Heart right ventricle (tissue), 16 donors: ENCODE data around the gene CAMK2N1. TPM values are rescaled to one million over a fixed set of nuclear protein-coding genes. Genes with fewer than 3 reads are reported as not detected.

Experiments used
- ATAC-seq, 8 donors: fragments of 200-7000 bp; cut with Tn5 transposase; one replicate each; pipeline ENCODE4 v1.9.1; 2020; ENCODE audit warnings: mild to moderate bottlenecking in 8 of 8, moderate library complexity in 8 of 8, moderate number of reproducible peaks in 1 of 8
- DNase-seq, 2 donors: peaks; one replicate each; pipeline ENCODE4 v3.0.0-alpha.2; 2020
- H3K27ac ChIP-seq, 10 donors: fragments of 200-600 bp; sonication (generic) in 2 of 10; one replicate each; pipeline versions ENCODE4 v1.5.0 to v1.8.0; 2020 to 2022; ENCODE audit warnings: mild to moderate bottlenecking in 3 of 10
- H3K27me3 ChIP-seq, 7 donors: fragments of 200-600 bp; one replicate each; pipeline ENCODE4 v1.8.0; 2021 to 2022; ENCODE audit warnings: mild to moderate bottlenecking in 2 of 7
- H3K36me3 ChIP-seq, 9 donors: fragments of 200-600 bp; sonication (generic) in 1 of 9; one replicate each; pipeline versions ENCODE4 v1.5.0 to v1.8.0; 2020 to 2022; ENCODE audit warnings: mild to moderate bottlenecking in 2 of 9
- H3K4me1 ChIP-seq, 9 donors: fragments of 200-600 bp; sonication (generic) in 1 of 9; one replicate each; pipeline versions ENCODE4 v1.5.0 to v1.8.0; 2020 to 2022; ENCODE audit warnings: mild to moderate bottlenecking in 4 of 9
- H3K4me3 ChIP-seq, 10 donors: fragments of 200-600 bp; sonication (generic) in 2 of 10; one replicate each; pipeline versions ENCODE4 v1.5.0 to v1.8.0; 2020 to 2022; ENCODE audit warnings: mild to moderate bottlenecking in 7 of 10, moderate library complexity in 2 of 10
- H3K9me3 ChIP-seq, 11 donors: fragments of 200-600 bp in 10 of 11; sonication (generic) in 2 of 11; one replicate each; pipeline versions ENCODE4 v1.5.0 to v1.8.0; 2013 to 2022; ENCODE audit warnings: mild to moderate bottlenecking in 2 of 11, control low read depth in 1 of 11, moderate library complexity in 1 of 11
- CTCF ChIP-seq, 9 donors: fragments of 200-600 bp; sonication (generic) in 2 of 9; IDR thresholded peaks; one replicate each; pipeline versions ENCODE4 v1.5.0 to v1.8.0; 2021 to 2022; ENCODE audit warnings: antibody characterized with exemption in 9 of 9, mild to moderate bottlenecking in 5 of 9, moderate library complexity in 1 of 9
- WGBS, 2 donors: extraction: QIAGEN DNeasy Blood & Tissue Kit; methylation state at CpG; one replicate each; pipeline ENCODE4 v1.1.7; 2013; ENCODE audit warnings: inconsistent platforms in 1 of 2; 5-methylcytosine and 5-hydroxymethylcytosine counted together
- intact Hi-C, 10 donors: fragments of 100-400 bp; cut with DNase I; formaldehyde crosslinking; loops; one replicate each; pipeline versions ENCODE4 v1.11.1 to v1.14.2; 2022
- polyA plus RNA-seq, 2 donors: library from polyadenylated mRNA; stranded (reverse); fragments of 200-250 nt; gene quantifications; one replicate each; pipeline ENCODE4 v1.2.3, GENCODE V29; 2013
- total RNA-seq, 10 donors: library from RNA; stranded (reverse); fragmentation: NEBNext Ultra II Directional in 3 of 10; extraction: Animal tissue kit (Norgen Biotek cat#: 25700) in 3 of 10; gene quantifications; one replicate each; pipeline versions ENCODE4 v1.2.1 to v1.2.4, GENCODE V29; 2021 to 2023
- donor health status: Arrhythmogenic right ventricular cardiomyopathy.
- donor health status: ischemic (EF 13 %, LVEDD 7.1; RV severe dilation, severe dysfunction).
- donor health status: healthy with polysubstance abuse.
- donor health status: DM: no; HTN: yes; CAD: no.
- donor health status: DM: no; HTN: no; CAD: no.
- donor health status: ischemic (EF 25% LVEDD 6.9; RV normal size, moderate dysfunction).
- donor health status: ischemic (EF 25% LVEDD 5.7; RV mildly dilated, moderate dysfunction).
- donor health status: healthy.
- donor health status: DM: yes; HTN: yes; CAD: no.
- donor health status: Ischemic cardiomyopathy.
- donor health status: ischemic (EF 35%, LVEDD 5.7; RV mildly dilated, moderate dysfunction).
- donor health status: nonischemic (EF 11% LVEDD 7.7; RV severe dilation, severe dysfunction).
- donor health status: DM: yes; HTN: yes; CAD: no.
- donor health status: PGD.
- donor health status: ischemic (EF 29% LVEDD 5.4; RV normal size, mild dysfunction).
- donor health status: nonischemic (EF 23%, LVEDD 6.1; RV moderate dilation, normal function).

Gene CAMK2N1
- total and polyA plus RNA-seq, 12 donors, result 4.0 to 12.9 (median 8.5) TPM

GRCh38 chr1:20463502-20463901 lies 22.5 kb downstream of the CAMK2N1 start:
- Histone ChIP-seq H3K9me3 (peaks cover 0 to 4% (median 0%) of the 10 kb centered on the region in 11 donors), H3K27me3 (peaks cover 0 to 33% (median 10%) of the 10 kb centered on the region in 7 donors), H3K4me1 (no peaks in the 10 kb centered on the region), H3K36me3 (no peaks in the 10 kb centered on the region), H3K4me3 (no peak overlapping the region), H3K27ac (no peak overlapping the region)
- intact Hi-C loops, result loop anchor here in 1 of 10 donors (2.0 kb wide), 1 partner anchor 21 kb away; no protein-coding TSS in a partner anchor
- ATAC-seq (no peak), DNase-seq (no peak)
- TF ChIP-seq CTCF (IDR thresholded peaks at IDR 0.05), result no peak
- 69 to 89% methylated on average over 1 of the region's 1 CpG for WGBS, 2 donors

GRCh38 chr1:20462397-20462796 lies 23.6 kb downstream of the CAMK2N1 start:
- DNase-seq, result no peak
- 83 to 86% methylated on average over 3 of the region's 3 CpGs for WGBS, 2 donors
- Histone ChIP-seq H3K36me3 (no peaks in the 10 kb centered on the region), H3K4me1 (no peaks in the 10 kb centered on the region), H3K27ac (no peak overlapping the region), H3K4me3 (no peak overlapping the region), H3K27me3 (peaks cover 0 to 37% (median 12%) of the 10 kb centered on the region in 7 donors), H3K9me3 (peaks cover 0 to 4% (median 0%) of the 10 kb centered on the region in 11 donors)
- no peak for ATAC-seq
- TF ChIP-seq CTCF (IDR thresholded peaks at IDR 0.05), result no peak
- intact Hi-C loops, result loop anchor here in 1 of 10 donors (2.0 kb wide), 1 partner anchor 20 kb away; no protein-coding TSS in a partner anchor

DNA sequence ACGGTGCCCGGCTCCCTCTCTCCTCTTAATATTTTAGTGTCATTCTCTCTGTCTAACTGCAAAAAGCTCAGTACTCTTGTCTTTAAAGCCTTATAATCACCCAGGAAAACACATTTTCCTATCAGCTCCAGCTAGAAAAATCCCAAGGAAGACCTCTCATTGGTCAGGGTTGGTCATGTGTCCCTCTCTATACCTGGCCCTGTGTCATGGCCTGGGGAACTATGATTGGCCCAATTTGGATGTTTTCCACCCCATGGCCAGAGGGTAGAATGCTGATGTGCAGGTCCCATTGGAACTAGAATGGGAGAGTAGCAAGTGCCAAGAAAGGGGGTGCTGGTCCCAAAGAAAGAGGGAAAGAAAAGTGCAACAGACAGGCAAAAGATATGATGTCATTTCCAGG lies 27.3 kb downstream of the CAMK2N1 start:
- H3K9me3 ChIP-seq, result peaks cover 0 to 4% (median 0%) of the 10 kb centered on the region in 11 donors
- no peak overlapping the region for H3K27ac ChIP-seq
- intact Hi-C loops, result no loop called here
- no peak overlapping the region for H3K4me3 ChIP-seq
- ATAC-seq (no peak), DNase-seq (no peak)
- no peaks in the 10 kb centered on the region for H3K36me3 ChIP-seq
- H3K4me1 ChIP-seq, result no peaks in the 10 kb centered on the region
- no peak for TF ChIP-seq CTCF (IDR thresholded peaks at IDR 0.05)
- 88 to 89% methylated on average over 2 of the region's 2 CpGs for WGBS, 2 donors
- peaks cover 0 to 33% (median 15%) of the 10 kb centered on the region in 7 donors for H3K27me3 ChIP-seq

DNA sequence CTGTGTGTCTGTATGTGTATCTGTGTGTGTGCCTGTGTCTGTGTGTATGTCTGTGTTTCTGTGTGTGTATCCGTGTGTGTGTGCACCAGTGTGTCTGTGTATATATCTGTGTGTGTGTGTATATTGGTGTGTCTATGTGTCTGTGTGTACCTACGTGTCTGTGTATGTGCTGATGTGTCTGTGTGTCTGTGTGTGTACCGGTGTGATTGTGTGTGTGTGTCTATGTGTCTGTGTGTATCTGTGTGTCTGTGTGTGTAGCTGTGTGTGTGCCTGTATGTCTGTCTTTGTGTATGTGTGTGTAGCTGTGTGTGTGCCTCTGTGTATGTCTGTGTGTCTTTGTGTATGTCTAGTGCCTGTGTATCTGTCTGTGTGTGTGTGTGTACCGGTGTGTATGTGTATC lies 32.0 kb downstream of the CAMK2N1 start:
- Histone ChIP-seq H3K4me3 (no peak overlapping the region), H3K27ac (no peak overlapping the region), H3K36me3 (no peaks in the 10 kb centered on the region), H3K4me1 (no peaks in the 10 kb centered on the region), H3K9me3 (no peaks in the 10 kb centered on the region), H3K27me3 (peaks cover 0 to 52% (median 34%) of the 10 kb centered on the region in 7 donors)
- no peak for TF ChIP-seq CTCF (IDR thresholded peaks at IDR 0.05)
- ATAC-seq (no peak), DNase-seq (no peak)
- 94 to 96% methylated on average over 4 of the region's 4 CpGs for WGBS, 2 donors
- intact Hi-C loops, result no loop called here
